ENCODE data around the gene SNX10. TPM values are rescaled to one million over a fixed set of nuclear protein-coding genes. Genes with fewer than 3 reads are reported as not detected.

The SNX10 gene
- total RNA-seq, 1 experiment from 2014 or later: 7.9 TPM

DNA sequence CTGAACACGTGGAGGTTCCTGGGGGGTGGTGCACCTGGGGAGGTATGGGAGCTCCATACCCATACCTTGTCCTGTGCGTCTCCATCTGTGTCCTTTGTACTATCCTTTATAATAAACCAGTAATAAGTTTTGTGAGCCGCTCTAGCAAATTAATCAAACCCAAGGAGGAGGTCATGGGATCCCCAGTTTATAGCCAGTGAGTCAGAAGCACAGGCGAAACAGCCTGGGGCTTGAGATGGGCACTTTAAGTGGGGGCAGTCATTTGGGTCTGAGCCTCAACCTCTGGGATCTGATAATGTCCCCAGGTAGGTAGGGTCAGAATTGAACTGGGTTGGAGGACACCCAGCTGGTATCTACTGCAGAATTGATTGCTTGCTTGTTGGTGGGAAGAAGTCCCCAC is 16.9 kb downstream of the SNX10 start:
- Histone ChIP-seq H4K20me1 (ENCODE audit: low read length) (no peaks in the 10 kb centered on the region), H3K4me2 (ENCODE audit: low read length) (peak overlapping the region; percentile 7; the same call in 1 of the 2 replicates), H3K27ac (ENCODE audit: low read length) (no peak overlapping the region), H3K9me2 (replicated peaks; ENCODE audit: low read length) (no peaks in the 10 kb centered on the region), H3F3A (ENCODE audit: low read length, unreplicated experiment) (no peaks in the 10 kb centered on the region), H2AFZ (ENCODE audit: low read length) (no peak overlapping the region), H3K4me3 (ENCODE audit: low read length) (no peak overlapping the region), H3K36me3 (ENCODE audit: low read depth, low read length) (no peaks in the 10 kb centered on the region), H3K79me2 (ENCODE audit: low read length) (no peaks in the 10 kb centered on the region), H3K27me3 (ENCODE audit: low read length) (no peaks in the 10 kb centered on the region), H3K9me3 (ENCODE audit: low read length) (no peaks in the 10 kb centered on the region), H3K9ac (ENCODE audit: low read length) (no peak overlapping the region), H3K4me1 (ENCODE audit: insufficient read depth, low read length) (peaks cover 32% of the 10 kb centered on the region)
- ChIA-PET POLR2A (ENCODE audit: unreplicated experiment) (no interaction called here), CTCF (no interaction called here)
- peak; percentile 26 for DNase-seq
- BruUV-seq (replicated peaks): no TSS peak
- TF ChIP-seq EZH2phosphoT487 (IDR thresholded peaks at IDR 0.05; ENCODE audit: borderline replicate concordance, low read length) (no peak), EZH2 (IDR thresholded peaks at IDR 0.05; ENCODE audit: low read length, unreplicated experiment) (no peak)
- TF ChIP-seq, protein P1, sequence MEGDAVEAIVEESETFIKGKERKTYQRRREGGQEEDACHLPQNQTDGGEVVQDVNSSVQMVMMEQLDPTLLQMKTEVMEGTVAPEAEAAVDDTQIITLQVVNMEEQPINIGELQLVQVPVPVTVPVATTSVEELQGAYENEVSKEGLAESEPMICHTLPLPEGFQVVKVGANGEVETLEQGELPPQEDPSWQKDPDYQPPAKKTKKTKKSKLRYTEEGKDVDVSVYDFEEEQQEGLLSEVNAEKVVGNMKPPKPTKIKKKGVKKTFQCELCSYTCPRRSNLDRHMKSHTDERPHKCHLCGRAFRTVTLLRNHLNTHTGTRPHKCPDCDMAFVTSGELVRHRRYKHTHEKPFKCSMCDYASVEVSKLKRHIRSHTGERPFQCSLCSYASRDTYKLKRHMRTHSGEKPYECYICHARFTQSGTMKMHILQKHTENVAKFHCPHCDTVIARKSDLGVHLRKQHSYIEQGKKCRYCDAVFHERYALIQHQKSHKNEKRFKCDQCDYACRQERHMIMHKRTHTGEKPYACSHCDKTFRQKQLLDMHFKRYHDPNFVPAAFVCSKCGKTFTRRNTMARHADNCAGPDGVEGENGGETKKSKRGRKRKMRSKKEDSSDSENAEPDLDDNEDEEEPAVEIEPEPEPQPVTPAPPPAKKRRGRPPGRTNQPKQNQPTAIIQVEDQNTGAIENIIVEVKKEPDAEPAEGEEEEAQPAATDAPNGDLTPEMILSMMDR (conservative IDR thresholded peaks at IDR 0.05; ENCODE audit: low read depth, low read length): no peak
- intact Hi-C loops (cut with micrococcal nuclease): no loop called here
- ATAC-seq: peak; percentile 36

DNA sequence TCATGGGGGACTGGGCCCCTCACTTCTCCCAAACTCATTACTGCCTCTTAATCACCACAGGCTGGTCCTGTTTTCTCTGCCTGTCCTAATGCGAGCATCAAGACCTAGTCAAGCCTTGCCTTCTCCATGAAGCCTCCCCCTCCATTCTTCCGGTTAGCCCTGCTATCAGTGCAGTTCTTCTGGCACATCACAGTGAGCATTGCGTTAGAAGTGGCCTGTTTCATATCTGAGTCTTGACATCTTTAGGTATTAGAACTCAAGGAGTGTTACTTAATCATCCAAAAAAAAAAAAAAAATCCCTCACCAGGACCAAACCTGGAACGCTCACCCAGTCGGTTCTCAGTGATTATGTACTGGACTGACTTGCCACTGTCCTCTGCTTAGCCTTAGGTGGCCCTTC is 17.4 kb downstream of the SNX10 start:
- no peaks in the 10 kb centered on the region for H3K79me2 ChIP-seq (ENCODE audit: low read length)
- no peak overlapping the region for H2AFZ ChIP-seq (ENCODE audit: low read length)
- no peak for DNase-seq
- no TSS peak for BruUV-seq (replicated peaks)
- no peaks in the 10 kb centered on the region for H3K27me3 ChIP-seq (ENCODE audit: low read length)
- H3K36me3 ChIP-seq (ENCODE audit: low read depth, low read length): no peaks in the 10 kb centered on the region
- no peaks in the 10 kb centered on the region for H3F3A ChIP-seq (ENCODE audit: low read length, unreplicated experiment)
- POLR2A ChIA-PET (ENCODE audit: unreplicated experiment): no interaction called here
- H3K4me2 ChIP-seq (ENCODE audit: low read length): no peak overlapping the region
- H4K20me1 ChIP-seq (ENCODE audit: low read length): no peaks in the 10 kb centered on the region
- no peak for ATAC-seq
- H3K9me2 ChIP-seq (replicated peaks; ENCODE audit: low read length): no peaks in the 10 kb centered on the region
- H3K4me1 ChIP-seq (ENCODE audit: insufficient read depth, low read length): peaks cover 32% of the 10 kb centered on the region
- CTCF ChIA-PET: no interaction called here
- no peak overlapping the region for H3K9ac ChIP-seq (ENCODE audit: low read length)
- no peak overlapping the region for H3K27ac ChIP-seq (ENCODE audit: low read length)
- TF ChIP-seq, protein P1 (conservative IDR thresholded peaks at IDR 0.05; ENCODE audit: low read depth, low read length): no peak
- no peak for TF ChIP-seq EZH2 (IDR thresholded peaks at IDR 0.05; ENCODE audit: low read length, unreplicated experiment)
- no peak for TF ChIP-seq EZH2phosphoT487 (IDR thresholded peaks at IDR 0.05; ENCODE audit: borderline replicate concordance, low read length)
- no peak overlapping the region for H3K4me3 ChIP-seq (ENCODE audit: low read length)
- H3K9me3 ChIP-seq (ENCODE audit: low read length): no peaks in the 10 kb centered on the region
- intact Hi-C loops (cut with micrococcal nuclease): no loop called here

DNA sequence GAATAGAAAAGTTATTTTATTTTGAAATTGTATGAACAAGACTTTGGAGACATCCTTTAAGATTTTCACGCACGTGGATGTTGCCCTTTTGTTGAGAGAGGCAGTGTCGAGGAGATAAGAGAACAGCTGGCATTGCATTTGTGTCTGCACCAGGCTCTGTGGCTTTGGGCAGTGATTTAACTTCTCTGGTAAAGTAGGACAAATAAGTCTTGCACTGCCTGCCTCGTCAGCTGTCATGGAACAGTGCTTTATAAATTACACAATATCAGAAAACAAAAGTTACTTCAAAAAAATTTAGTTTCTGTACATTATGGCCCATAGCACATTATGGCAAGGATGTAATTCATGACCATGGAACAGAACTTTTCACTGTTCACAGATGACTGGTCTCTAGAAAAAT is 20.1 kb downstream of the SNX10 start:
- no peak for ATAC-seq
- Histone ChIP-seq H3K4me1 (ENCODE audit: insufficient read depth, low read length) (peaks cover 30% of the 10 kb centered on the region), H3K36me3 (ENCODE audit: low read depth, low read length) (no peaks in the 10 kb centered on the region), H3K79me2 (ENCODE audit: low read length) (no peaks in the 10 kb centered on the region), H3K9me3 (ENCODE audit: low read length) (no peaks in the 10 kb centered on the region), H3K9ac (ENCODE audit: low read length) (no peak overlapping the region), H2AFZ (ENCODE audit: low read length) (no peak overlapping the region), H3K9me2 (replicated peaks; ENCODE audit: low read length) (no peaks in the 10 kb centered on the region), H4K20me1 (ENCODE audit: low read length) (no peaks in the 10 kb centered on the region), H3K4me3 (ENCODE audit: low read length) (no peak overlapping the region), H3K4me2 (ENCODE audit: low read length) (no peak overlapping the region), H3K27ac (ENCODE audit: low read length) (no peak overlapping the region), H3F3A (ENCODE audit: low read length, unreplicated experiment) (no peaks in the 10 kb centered on the region), H3K27me3 (ENCODE audit: low read length) (no peaks in the 10 kb centered on the region)
- POLR2A ChIA-PET (ENCODE audit: unreplicated experiment): no interaction called here
- no TSS peak for BruUV-seq (replicated peaks)
- no peak for DNase-seq
- no peak for TF ChIP-seq EZH2phosphoT487 (IDR thresholded peaks at IDR 0.05; ENCODE audit: borderline replicate concordance, low read length)
- TF ChIP-seq, protein P1 (conservative IDR thresholded peaks at IDR 0.05; ENCODE audit: low read depth, low read length): no peak
- no peak for TF ChIP-seq EZH2 (IDR thresholded peaks at IDR 0.05; ENCODE audit: low read length, unreplicated experiment)
- intact Hi-C loops (cut with micrococcal nuclease): loop anchor here (5.0 kb wide), 1 partner anchor 36 kb away; no protein-coding TSS in a partner anchor
- CTCF ChIA-PET: no interaction called here

Data from PC-3 (cell line).